HG02840 (cell line): Measurements from ENCODE around the gene PIEZO2.

Source experiments
- ATAC-seq: cut with Tn5 transposase; IDR thresholded peaks from one replicate; pipeline ENCODE4 v1.9.1; 2021; ENCODE audit warnings: mild to moderate bottlenecking, moderate library complexity, moderate number of reproducible peaks; ENCODE audit not compliant: unreplicated experiment, low FRiP score

Gene PIEZO2

GRCh38 chr18:11072632-11073031 lies 76.7 kb downstream of the PIEZO2 start:
- no peak for ATAC-seq

DNA sequence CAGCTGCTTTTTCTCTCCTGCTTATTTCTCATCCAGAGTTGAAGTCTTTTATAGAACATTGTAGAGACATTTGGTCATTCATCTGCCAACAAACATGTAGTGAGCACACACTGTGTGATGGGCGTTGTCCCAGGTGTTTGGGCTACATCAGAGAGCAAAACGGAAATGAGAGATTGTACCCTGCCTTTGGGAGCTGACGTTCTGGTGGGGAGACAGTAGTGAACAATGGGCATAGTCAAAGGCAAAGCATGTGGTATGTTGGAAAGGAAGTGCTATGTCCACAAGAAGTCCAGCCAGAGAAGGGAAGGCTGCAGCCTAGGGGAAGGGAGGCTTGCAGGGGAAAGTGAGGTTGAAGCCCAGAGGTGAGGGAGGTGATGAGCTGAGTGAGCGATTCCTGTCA lies 78.1 kb downstream of the PIEZO2 start:
- no peak for ATAC-seq

DNA sequence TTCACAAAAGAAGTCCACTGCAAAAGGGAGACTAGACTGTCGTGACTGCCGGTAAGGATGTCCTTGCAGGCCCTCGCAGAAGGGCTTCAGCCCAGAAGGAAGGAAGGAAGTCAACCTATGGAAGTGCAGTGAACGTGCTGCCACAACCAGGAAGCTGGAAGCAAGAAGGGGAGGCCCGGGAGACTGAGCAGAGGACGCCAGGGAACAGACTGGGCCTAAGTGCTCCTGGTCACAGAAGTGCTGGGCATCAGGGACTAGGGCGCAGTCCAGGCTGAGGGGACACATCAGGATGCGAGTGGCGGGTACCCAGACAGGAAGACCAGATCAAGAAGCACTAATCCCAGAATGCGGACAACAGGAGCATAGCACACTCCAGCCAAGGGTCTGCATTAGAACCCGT lies 78.8 kb downstream of the PIEZO2 start:
- no peak for ATAC-seq

DNA sequence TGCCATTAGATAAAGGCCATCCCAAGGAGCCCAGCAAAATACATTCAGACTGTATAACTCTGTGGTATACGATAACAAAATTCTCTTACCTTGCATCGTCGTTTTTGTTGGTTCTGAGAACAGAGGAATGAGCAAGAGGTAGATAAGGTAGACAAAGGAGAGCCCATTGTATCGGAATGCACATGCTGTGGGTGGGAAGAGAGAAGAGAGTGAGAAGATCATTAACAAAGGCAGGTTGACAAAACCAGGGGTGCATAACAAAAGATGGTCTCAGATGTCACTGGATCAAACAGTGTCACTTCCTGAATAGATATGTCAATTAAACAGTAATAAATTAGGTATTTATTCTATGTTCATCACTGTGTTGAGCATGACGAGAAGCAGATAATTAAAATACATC lies 83.3 kb downstream of the PIEZO2 start:
- ATAC-seq: no peak

GRCh38 chr18:11064727-11065460 lies 84.5 kb downstream of the PIEZO2 start:
- ATAC-seq: no peak

- ATAC-seq: no peak
Measured at GRCh38 chr18:11064106-11064505, 85.3 kb downstream of the PIEZO2 start.

GRCh38 chr18:11055721-11056120 lies 93.6 kb downstream of the PIEZO2 start:
- no peak for ATAC-seq

DNA sequence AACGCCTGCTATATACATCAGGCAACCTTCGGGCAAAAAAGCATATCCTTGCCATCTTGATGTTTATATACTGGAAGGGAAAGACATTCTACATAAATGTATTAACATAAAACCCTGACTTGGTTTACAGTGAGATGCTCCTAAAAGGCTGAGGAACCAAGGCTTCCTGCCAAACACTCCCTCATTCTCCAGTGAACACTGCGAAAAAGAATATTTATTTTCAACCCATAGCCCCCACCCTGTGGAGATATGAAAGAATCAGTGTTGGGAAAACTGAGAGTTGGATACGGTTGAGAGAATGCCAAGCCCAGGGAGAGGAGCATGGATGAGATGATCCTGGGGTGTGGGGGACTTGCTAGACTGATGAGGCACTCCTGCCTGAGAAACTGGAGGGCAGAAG lies 94.9 kb downstream of the PIEZO2 start:
- ATAC-seq: no peak

DNA sequence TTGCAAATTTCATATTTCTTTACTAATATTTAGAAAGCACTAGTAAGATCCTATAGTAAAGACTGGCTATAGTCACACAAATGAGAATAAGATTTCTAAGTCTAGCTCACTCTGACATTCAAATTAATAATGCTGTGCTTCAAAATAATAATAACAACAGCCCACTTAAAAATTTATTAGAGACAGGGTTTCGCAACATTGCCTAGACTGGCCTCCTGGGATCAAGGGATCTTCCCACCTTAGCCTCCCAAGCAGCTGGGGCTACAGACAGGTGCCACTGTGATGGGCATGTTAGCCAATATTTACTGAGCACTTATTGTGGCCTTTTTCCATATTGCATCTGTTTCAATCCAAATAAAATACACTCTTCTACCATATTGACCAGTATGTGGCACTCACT lies 96.1 kb downstream of the PIEZO2 start:
- no peak for ATAC-seq

GRCh38 chr18:11052800-11053199 lies 96.6 kb downstream of the PIEZO2 start:
- ATAC-seq: no peak

DNA sequence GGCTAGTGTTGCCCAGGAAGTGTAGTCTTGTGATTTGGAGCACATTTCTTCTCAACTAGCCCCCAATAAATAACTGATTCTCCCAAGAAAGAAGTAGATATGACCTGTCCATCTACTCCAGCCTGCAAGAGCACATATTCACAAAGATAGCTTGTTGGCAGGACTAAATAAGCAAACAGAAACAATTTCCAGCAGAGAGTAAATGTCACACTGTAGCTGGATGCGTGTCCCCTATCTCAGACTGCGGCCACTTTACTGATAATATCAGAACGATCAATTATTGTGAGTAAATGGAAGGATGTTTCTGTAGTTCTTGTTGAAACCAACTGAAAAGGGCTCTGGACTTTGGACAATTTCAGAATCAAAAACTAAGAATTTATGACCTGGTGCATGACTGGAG lies 97.9 kb downstream of the PIEZO2 start:
- ATAC-seq: no peak

- no peak for ATAC-seq
Measured at GRCh38 chr18:11050966-11051365, 98.4 kb downstream of the PIEZO2 start.

DNA sequence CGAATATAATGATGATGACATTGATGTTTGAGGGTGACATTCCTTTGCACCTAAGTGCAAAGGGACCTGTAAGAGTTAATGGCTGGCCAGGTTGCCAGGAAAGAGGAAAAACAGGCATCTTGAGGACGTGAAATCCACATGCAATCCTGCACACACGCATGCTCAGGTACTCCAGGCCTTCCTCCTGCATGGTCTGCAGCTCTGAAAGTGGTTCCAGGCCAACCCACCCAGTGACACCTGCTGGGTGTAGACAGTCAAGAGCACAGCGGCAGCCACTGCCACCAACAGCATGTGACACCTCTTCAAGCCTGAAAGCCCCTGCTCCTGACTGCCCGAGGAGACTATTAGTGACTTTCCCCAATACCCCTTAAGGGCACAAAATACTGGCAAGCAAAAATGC lies 101.6 kb downstream of the PIEZO2 start:
- no peak for ATAC-seq

DNA sequence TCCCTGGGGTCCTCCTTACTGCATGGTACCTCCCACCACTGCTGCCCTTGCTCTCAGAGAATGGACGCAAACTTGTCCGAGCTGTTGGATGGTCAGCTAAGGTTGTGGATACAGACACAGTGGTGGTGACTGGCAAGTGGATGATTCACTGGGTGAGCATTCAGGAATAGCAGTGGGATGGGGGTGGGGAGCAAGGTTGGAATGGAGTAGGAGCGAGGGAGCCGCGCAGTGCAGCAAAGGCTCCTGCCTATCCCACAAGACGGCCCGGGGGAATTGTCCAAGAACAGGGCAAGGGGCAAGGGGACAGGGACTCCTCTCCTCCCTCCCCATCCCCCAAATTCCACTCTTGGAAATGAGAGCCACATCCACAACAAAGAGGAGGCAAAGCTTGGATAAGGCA lies 102.2 kb downstream of the PIEZO2 start:
- no peak for ATAC-seq

- ATAC-seq: no peak
Measured at GRCh38 chr18:11046140-11046539, 103.2 kb downstream of the PIEZO2 start.

DNA sequence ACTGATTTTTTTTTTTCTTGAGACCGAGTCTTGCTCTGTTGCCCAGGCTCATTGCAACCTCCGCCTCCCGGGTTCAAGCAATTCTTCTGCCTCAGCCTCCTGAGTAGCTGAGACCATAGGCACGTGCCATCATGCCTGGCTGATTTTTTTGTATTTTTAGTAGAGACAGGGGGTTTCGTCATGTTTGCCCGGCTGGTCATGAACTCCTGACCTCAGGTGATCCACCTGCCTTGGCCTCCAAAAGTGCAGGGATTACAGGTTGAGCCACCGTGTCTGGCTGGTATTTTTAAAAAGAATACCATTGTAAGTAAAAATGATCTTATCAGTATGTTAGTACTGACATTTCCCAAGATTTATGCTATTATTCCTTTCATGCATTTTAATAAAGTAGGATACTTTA lies 105.7 kb downstream of the PIEZO2 start:
- no peak for ATAC-seq

DNA sequence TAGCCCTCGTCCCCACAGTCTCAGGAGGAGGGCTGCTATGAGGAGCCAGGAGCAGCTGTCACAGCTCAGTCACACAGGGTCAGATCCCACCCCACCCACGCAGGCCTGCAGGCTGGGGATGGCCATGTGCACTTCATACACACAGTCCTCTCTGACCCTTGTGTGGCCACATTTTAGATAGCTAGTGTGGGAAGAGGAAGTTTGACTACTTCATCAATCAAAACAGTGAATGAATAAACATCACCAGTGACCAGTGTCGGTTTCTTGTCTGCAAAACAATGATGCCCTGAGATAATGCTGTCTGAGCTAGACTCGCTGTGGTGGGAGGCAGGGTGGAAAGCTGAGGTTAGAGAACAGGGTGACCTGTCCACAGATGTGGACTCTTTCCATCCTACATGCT lies 107.1 kb downstream of the PIEZO2 start:
- no peak for ATAC-seq

DNA sequence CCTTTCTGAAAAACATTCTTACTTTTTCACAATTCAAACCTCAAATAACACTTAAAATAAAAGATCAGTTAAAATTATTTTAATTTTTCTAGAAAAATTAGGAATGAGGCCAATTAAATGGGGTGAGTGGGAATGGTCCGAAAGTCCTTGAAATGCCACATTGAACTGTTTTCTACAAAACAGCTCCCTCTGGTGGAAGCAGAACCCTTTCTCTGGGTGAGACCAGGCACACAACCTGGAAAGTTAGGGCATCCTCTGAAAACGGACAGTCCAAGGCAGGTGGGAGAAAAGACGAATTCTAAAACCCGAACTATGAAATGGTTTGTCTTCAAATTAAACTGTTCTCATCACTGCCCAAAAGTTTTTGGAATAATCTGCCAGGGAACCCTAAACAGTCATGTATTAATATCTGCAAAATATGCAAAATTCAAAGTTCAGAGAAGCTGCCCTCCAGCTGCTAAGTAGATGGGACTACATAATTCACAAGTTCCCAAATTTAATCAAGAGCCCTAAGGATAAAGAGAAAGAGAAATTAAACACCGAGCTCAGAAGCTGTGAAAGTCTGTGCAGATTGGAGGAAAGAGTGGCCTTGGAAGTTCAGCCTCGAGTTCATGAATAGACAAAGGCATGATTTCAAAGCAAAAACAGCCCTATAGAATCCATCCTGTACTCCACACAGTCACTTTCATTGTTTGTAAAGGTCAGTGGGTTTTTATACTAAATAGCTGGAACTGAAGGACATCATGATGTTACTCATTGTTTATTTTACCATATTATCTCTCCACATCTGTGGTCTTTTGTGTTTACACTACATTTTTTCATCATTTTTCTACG lies 108.3 kb downstream of the PIEZO2 start:
- no peak for ATAC-seq

DNA sequence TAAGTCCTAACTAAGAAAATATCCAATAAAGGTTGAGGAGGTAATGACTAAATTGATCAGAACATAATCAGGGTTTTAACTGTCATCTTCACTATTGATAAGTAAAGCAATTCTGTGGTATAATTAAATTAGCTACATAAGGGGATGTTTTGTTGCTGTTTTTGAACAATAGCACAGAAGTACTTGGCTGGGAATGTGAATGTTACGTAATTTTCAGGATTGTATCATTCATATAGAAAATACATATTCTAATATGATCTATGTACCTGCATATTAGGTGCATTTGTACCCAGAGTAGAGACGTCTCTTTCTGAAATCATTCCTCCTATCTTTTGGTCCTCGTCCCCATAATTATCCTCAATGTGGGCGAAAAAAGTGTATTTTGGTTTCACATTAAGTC lies 109.0 kb downstream of the PIEZO2 start:
- no peak for ATAC-seq

DNA sequence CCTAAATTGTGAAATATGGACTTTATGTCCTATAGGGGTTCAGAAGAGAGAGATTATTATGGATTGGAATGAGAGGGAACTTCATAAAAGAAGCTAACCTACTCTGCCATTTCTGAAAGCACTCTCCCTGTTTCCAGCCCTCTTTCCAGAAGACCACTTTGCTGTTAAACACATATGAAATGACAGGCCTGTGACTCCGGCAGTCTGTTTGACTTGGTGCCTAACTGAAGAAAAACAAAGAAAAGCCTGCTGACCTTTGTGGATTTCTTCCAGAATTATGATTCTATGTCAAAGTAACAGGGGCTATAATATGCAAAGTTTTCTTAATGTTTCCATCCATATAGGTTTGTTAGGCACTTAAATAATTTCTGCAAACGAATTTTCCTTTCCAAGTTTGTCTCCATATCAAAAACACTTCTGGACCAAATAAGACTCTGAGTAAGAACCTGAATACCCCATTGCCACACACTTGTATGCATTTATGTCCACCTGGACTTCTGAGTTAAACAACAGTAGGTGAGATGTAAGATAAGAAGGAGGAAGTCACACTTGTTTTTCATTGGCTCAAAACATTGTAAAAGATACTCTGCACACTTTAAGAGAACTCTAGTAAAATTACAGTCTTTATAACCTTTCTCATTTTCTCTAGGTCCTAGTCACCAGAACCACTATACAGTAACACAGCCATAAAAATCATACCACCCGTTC lies 111.7 kb downstream of the PIEZO2 start:
- no peak for ATAC-seq

GRCh38 chr18:11035814-11036495 lies 113.4 kb downstream of the PIEZO2 start:
- ATAC-seq: no peak
